HG02763 (cell line): ENCODE measurements around the gene POLK.
A peak's percentile ranks its signal among the peaks of the same experiment; 100 is the strongest.
"Not testable (repeated sequence)": the region's sequence is repeated elsewhere in the genome, so short reads cannot be mapped to it uniquely, and the experiment has no call there.

Experiments used
- ATAC-seq: cut with Tn5 transposase; IDR thresholded peaks from one replicate; pipeline ENCODE4 v1.9.1; 2021; ENCODE audit warnings: mild to moderate bottlenecking, moderate library complexity; ENCODE audit not compliant: unreplicated experiment

The POLK gene

GRCh38 chr5:75510417-75510835, 1.3 kb upstream of the POLK start:
- ATAC-seq: no peak

GRCh38 chr5:75510836-75511434, 756 bp upstream of the POLK start:
- peak; percentile 29 for ATAC-seq

DNA sequence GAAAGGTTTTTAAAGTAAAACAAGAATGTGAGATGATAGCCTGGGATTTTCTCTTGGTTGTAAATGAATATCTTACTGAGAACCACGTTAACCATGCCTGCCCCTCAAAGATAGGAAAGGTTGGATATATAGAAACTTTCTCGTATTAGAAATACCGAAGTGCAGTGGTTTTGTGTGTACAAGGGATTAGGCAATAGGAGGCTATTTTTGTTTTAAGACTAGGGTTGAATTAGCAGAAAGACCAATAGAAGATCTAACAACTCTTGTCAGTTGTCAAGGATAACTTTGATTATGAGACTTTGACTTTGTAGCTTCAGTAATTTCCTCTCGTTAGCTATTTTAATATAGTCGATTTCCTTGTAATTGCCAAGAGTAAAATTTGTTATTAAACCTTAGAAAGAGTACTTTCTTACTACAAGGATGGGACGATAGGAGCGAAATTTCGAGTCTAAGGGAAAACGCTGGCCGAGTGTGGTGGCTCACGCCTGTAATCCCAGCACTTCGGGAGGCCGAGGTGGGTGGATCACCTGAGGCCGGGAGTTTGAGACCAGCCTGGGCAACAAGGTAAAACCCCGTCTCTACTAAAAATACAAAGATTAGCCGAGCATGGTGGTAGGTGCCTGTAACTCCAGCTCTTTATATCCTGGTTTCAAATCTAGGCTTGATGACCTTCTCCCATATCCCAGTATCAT, 838 bp downstream of the POLK start:
- no peak for ATAC-seq

DNA sequence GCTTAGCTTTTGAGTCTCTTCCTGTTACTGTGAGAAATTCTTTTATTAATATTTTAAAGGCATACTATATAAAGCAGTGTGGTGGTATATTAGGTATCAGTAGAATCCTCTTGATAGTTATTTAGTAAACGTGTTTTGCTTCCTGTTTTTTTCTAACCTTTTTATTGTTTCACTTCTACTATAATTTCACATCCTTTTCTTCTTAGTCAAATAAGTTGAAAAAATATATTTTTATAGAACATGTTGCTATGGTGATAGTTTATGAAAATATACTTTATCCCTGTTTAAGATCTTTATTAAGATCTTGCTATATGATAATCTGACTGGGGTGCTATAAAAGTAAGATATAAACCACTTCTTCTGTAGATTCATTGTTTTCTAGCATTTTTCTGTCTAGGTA, 2.1 kb downstream of the POLK start:
- no peak for ATAC-seq

- ATAC-seq: no peak
Observed at GRCh38 chr5:75514323-75514722, 2.6 kb downstream of the POLK start.

- no peak for ATAC-seq
Observed at GRCh38 chr5:75519761-75520160, 8.1 kb downstream of the POLK start.

GRCh38 chr5:75521195-75521594, 9.5 kb downstream of the POLK start:
- no peak for ATAC-seq

GRCh38 chr5:75522025-75522424, 10.3 kb downstream of the POLK start:
- ATAC-seq: no peak

- no peak for ATAC-seq
Observed at GRCh38 chr5:75522542-75522941, 10.9 kb downstream of the POLK start.

GRCh38 chr5:75523275-75523674, 11.6 kb downstream of the POLK start:
- ATAC-seq: no peak

DNA sequence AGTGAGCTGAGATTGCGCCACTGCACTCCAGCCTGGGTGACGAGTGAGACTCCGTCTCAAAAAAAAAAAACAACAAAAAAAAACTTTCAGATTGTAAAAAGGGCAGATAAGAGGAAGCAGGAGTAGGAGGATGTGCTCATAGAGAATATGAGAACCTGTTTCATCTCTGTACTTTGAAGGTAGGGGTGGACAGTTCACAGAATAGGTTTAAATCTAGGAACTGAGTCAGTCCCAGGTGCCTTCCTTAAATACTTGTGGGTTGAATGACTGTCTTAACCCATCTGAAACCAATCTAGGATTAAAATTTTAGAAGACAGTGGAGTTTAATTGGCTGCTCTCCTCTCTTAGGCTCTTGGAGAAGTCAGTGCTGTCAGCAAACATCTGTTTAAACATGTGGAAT, 12.4 kb downstream of the POLK start:
- ATAC-seq: peak; percentile 81

- no peak for ATAC-seq
Observed at GRCh38 chr5:75524591-75524990, 12.9 kb downstream of the POLK start.

GRCh38 chr5:75525344-75525743, 13.7 kb downstream of the POLK start:
- no peak for ATAC-seq

DNA sequence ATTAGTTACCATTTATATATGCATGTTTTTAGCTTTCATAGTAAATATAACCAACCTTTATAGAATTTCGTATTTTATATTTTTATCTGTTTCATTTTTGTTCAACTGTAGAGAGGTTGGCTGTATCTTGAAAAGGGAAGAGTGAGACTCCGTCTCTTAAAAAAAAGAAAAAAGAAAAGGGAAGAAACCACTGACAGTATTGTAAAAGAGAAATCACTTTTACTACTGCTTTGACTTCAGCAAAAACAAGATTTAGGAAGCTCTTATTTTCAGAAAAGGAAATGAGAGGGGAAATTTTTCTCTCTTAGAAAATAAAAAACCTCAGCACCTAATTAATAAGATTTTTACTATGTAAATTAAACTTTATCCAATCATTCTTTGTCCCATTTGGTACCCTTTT, 14.4 kb downstream of the POLK start:
- ATAC-seq: no peak

GRCh38 chr5:75529185-75529584, 17.5 kb downstream of the POLK start:
- ATAC-seq: no peak

DNA sequence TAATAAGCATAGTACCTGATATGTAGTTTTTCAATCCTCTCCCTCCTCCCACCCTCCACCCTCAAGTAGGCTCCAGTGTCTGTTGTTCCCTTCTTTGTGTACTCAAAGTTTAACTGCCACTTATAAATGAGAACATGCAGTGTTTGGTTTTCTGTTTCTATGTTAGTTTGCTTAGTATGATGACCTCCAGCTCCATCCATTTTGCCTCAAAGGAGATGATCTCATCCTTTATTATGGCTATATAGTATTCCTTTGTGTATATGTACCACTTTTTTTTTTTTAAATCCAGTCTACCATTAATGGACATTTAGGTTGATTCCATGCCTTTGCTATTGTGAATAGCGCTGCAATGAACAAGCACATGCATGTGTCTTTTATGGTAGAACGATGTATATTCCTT, 20.5 kb downstream of the POLK start:
- no peak for ATAC-seq

GRCh38 chr5:75533716-75534115, 22.0 kb downstream of the POLK start:
- ATAC-seq: not testable (repeated sequence)

DNA sequence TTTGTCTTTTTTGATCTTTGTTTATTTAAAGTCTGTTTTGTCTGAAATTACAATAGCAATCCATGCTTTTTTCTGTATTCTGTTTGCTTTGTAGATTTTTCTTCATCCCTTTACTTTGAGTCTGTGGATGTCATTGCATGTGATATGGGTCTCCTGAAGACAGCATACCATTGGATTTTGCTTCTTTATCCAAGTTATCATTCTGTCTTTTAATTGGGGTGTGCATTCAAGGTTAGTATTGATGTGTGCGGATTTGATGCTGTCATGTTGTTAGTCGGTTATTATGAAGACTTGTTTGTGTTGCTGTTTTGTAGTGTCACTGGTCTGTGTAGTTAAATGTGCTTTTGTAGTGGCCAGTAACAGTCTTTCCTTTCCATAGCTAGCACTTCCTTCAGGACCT, 23.0 kb downstream of the POLK start:
- no peak for ATAC-seq

- no peak for ATAC-seq
Observed at GRCh38 chr5:75536147-75536546, 24.5 kb downstream of the POLK start.

DNA sequence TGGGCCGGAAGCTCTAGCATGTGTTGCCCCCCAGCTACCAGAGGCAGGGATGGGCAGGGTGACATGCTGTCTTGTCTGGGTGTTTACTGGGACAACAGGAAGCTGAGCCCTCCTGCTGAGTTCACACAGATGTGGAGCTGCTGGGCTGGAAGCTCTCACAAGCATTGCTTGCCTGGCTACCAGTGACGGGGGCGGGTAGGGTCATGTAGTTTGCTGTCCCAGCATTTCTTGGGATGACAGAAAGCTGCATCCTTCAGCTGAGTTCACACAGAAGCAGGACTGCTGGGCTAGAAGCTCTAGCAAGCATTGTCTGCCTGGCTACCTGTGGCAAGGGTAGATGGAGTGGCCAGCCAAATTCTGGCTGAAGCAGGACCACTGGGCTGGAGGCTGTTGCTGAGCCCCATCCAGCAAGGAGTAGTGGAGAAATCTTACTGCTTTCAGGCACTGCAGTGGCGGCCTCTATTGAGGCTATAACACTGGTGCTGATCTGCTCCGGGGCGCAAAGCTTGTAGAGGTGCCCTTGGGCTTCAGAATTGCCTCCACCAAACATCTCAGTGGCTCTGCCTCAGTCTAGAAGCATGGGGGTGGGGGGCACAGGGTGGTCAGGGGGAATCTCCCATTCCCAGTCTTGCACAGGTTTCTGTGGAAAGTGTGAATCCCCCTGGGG, 25.1 kb downstream of the POLK start:
- no peak for ATAC-seq

- ATAC-seq: no peak
Observed at GRCh38 chr5:75538211-75538610, 26.5 kb downstream of the POLK start.

DNA sequence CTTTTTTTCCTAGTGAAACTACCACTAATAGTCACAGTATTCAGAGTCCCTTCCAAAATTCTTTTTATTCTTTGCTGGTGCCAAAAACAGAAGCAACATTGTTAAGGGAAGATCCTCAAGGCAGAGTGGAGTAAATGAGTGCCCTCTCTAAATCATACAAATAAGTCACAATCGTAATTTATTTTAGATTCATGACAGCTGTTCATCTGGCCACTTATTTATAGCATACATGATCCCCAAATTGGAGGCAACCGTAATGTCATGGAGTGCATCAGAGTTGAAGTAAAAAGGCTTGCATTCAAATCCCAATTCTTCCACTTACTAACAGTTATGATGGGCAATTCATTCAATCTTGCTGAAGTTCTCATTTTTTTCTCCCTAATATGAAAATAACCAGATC, 33.4 kb downstream of the POLK start:
- no peak for ATAC-seq
